AG09309 (cell line): ENCODE measurements around the gene EYA4.

Source experiments
- DNase-seq: peaks from one replicate; pipeline ENCODE4 v3.0.0-alpha.2; 2010; ENCODE audit warnings: low read depth
- H3K4me3 ChIP-seq: 2 replicates; pipeline ENCODE4 v1.5.1; 2011; ENCODE audit warnings: mild to moderate bottlenecking, low read depth, low read length, moderate library complexity; ENCODE audit not compliant: control insufficient read depth
- CTCF ChIP-seq: IDR thresholded peaks from 2 replicates; pipeline ENCODE4 v1.5.1; 2011; ENCODE audit warnings: mild to moderate bottlenecking, low read depth, low read length, inconsistent platforms; ENCODE audit not compliant: insufficient read depth, control insufficient read depth; ENCODE audit errors: missing control alignments

The EYA4 gene

GRCh38 chr6:133432021-133432989, 191.1 kb downstream of the EYA4 start:
- TF ChIP-seq CTCF: no peak
- H3K4me3 ChIP-seq: no peak overlapping the region
- DNase-seq: no peak

GRCh38 chr6:133435065-133435728, 194.0 kb downstream of the EYA4 start:
- DNase-seq: no peak
- TF ChIP-seq CTCF: no peak
- no peak overlapping the region for H3K4me3 ChIP-seq

- DNase-seq: no peak
- TF ChIP-seq CTCF: no peak
- H3K4me3 ChIP-seq: no peak overlapping the region
Observed at GRCh38 chr6:133436652-133437051, 195.5 kb downstream of the EYA4 start.

- H3K4me3 ChIP-seq: no peak overlapping the region
- TF ChIP-seq CTCF: no peak
- no peak for DNase-seq
Observed at GRCh38 chr6:133441491-133441890, 200.3 kb downstream of the EYA4 start.

GRCh38 chr6:133446789-133447188, 205.6 kb downstream of the EYA4 start:
- H3K4me3 ChIP-seq: no peak overlapping the region
- no peak for DNase-seq
- TF ChIP-seq CTCF: no peak

GRCh38 chr6:133447924-133448323, 206.8 kb downstream of the EYA4 start:
- TF ChIP-seq CTCF: no peak
- no peak overlapping the region for H3K4me3 ChIP-seq
- DNase-seq: no peak
